GM19238 (cell line): ENCODE measurements around the gene FAAP100.

Source experiments
- DNase-seq: peaks from one replicate; pipeline ENCODE4 v3.0.0; 2011; ENCODE audit warnings: low spot score; ENCODE audit not compliant: insufficient read length

Gene FAAP100

DNA sequence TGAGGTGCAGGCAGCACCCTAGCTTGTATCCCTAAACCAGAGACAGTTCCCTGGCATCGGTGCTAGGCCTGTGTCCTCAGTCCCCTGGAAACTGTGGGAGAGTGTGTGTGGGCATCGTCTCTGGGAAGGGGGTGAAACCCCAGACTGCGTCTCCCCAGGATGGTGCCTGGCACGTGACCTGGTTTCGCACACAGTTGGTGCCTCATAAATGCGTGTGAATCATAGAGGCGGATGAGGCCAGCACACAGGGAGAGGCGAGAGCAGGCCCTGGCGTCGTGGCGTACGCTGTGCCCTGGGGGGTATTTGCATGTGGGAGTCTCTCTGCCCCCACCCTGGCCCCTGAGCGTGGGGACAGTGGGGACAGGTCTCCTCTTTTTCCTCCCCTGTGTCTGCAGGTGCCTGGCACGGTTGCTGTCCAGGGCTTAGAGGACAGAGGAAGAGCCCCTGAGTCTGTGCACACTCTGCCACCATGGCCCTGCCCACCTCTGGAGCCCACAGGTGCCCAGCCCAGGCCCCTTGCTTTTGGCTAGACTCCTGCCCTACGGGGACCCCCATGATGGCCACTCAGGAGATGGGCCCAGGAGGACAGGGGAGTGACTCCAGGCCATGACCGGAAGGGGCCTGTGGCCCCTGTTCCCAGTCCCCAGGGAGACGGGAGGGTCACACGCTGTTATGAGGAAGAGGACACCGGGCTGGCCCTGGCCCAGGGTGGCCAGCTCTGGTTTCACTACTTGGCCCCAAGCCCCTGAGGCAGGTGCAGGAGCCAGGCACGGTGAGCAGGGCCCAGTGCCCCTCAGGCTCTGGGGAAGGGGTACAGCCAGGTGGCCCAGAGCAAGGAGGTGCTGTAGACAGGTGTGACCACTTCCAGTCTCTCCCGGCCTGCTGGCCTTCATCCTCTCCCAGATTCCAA is 25.2 kb downstream of the FAAP100 start:
- DNase-seq: no peak

DNA sequence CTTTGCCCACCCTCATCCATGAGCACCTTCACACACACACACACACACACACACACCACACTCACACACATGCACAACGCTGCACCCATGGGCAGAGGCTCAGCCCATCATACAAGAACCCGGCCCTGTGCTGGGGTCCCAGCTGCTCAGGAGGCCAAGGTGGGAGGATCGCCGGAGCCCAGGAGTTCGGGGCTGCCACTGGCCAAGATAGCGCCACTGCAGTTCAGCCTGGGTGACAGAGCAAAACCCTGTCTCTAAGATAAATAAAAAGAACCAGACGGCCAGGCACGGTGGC is 27.3 kb downstream of the FAAP100 start:
- no peak for DNase-seq

- DNase-seq: no peak
Measured at GRCh38 chr17:81524039-81524864, 27.9 kb downstream of the FAAP100 start.

- no peak for DNase-seq
Measured at GRCh38 chr17:81523402-81524038, 28.6 kb downstream of the FAAP100 start.

- no peak for DNase-seq
Measured at GRCh38 chr17:81522491-81523401, 29.4 kb downstream of the FAAP100 start.

DNA sequence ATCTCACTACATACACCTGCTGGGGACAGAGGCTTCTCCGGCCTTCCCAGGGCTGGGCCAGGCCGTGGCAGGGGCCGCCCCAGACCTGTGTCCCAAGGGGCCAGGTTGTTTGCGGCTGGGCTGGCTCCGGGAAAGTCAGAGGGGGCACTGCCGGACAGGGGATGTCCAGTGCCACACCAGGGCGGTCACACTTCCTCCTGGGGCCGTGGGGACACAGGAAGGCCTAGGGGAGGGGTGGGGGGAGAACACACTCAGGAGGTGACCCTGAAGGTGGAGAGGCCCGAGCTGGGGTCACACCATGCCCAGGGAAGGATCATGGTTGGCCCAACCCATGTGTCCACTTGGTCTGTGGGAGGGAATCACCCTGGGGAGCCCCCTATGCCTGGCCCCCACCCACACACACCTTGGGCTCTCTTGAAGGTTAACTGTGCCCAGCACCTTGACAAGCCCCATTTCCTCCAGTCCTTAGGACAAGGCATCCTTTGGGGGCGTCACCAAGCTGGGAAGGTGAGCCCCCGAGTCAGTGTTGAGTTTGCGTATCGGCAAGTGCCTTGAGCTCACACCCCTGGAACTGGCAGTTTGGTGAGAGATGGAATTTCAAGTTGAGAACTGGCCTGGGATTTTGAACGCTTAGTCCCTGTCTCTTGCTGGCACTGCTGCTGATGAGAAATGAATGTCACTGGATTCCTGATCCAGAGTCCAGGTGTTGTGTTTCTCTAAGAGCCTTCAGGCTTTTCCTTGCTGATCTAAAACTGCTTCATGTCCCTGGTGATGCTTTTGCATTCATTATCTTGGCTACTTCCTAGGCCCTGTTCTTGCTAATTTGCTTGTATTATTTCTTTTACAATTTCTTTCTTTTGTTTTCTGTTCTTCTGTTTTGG is 31.9 kb downstream of the FAAP100 start:
- DNase-seq: no peak

- DNase-seq: peak; percentile 74
Measured at GRCh38 chr17:81519284-81520020, 32.7 kb downstream of the FAAP100 start.

- DNase-seq: no peak
Measured at GRCh38 chr17:81518785-81519283, 33.3 kb downstream of the FAAP100 start.

DNA sequence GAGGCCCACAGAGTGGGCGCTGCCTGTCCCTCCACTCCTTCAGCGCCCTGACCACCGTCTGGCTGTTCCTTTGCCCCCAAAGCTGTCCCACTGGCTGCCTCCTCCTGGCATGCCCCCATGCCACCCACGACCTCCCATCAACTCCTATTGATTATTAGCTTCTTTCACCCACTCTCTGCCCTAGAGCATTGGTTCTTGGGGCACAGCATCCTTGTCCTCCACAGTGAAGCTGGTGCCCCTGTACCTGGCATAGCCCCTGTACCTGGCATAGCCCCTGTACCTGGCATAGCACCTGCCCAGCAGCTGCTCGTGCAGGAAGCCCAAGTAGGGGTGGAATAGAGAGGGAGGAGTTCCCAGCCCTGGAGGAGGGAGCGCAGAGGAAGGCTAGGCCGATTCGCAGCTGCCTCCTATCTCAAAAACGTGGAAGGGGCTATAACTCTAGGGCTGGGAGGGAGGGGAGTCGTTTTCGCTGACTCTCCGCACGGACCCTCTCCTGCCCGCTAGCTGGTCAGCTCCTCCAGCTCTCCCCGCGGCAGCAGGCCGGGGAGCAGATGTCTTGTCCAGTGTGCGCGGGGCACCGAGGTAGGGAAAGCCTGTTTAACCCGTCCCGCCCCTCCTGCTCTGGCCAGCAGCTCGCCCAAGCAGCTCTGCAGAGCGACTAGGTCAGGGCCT is 33.9 kb downstream of the FAAP100 start:
- DNase-seq: no peak

DNA sequence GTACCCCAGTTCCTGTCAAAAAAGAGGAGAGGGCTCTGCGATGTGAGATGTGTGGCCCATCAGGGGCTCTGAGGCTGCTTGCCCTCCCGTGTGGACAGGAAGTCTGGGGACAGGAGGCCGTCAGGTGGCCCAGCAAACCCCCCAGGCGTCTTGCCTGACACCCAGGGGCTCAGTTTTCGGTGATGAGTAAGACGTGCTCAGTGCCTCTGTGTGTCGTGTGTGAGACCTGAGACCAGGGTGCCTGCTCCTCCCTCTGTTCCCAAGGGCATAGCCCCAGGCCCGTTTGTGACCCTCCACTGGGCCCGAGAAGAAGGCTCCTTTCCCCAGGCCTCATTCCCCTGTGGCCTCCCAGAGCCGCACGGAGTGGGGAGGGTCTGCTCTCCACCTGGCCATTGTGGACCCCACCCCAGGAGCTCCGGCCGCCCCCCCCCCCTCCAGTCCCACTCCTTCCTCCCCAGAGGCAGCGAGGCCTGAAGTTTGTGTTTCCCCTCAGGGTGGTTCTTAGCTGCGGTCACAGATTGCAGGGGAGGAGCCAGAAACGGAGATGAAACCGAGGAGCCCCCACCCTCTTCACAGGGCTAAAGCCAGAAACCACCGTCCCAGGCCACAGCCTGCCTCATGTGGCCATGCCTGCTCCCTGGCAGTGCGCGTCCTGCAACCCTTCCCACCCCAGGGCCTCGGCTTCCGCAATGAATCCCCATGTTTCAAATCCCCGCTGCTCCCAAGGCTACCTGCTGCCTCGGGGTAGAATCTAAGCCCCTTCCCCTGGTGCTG is 34.6 kb downstream of the FAAP100 start:
- peak; percentile 92 for DNase-seq

DNA sequence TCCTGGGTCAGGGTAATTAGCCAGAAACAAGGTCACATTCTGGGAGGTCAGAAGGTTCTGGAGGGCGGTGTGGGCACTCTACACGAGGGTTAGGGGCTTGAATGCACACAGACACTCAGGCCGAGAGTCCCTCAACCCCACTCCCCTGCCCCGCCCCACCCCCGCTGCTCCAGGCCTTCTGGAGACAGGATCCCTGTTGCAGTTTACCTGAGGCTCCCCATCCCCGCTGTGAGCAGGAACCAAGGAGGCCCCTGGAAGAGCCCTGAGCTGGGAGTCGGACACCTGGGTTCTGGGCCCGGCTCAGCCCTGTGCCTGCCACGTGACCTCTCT is 35.2 kb downstream of the FAAP100 start:
- no peak for DNase-seq

GRCh38 chr17:81516439-81516838 is 35.7 kb downstream of the FAAP100 start:
- DNase-seq: no peak

- no peak for DNase-seq
Measured at GRCh38 chr17:81515530-81516041, 36.6 kb downstream of the FAAP100 start.

GRCh38 chr17:81514739-81515529 is 37.2 kb downstream of the FAAP100 start:
- peak; percentile 61 for DNase-seq

DNA sequence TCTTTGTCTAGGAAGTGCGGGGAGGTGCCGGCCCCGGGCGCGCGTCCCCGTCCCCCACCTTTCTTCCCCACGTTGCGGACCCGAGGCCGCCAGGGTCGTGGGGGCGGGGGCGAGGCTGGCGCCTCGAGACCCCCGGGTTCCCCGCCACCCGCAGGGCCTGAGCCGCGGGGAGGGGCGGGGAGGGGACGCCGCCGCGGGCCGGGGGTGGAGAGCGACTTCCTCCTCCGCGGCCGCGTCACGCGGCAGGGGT is 37.7 kb downstream of the FAAP100 start:
- no peak for DNase-seq

GRCh38 chr17:81513753-81514488 is 38.2 kb downstream of the FAAP100 start:
- DNase-seq: no peak

- DNase-seq: no peak
Measured at GRCh38 chr17:81513372-81513752, 38.8 kb downstream of the FAAP100 start.
